ENCODE results near the gene PABPC3. TPM values are rescaled to one million over a fixed set of nuclear protein-coding genes. Genes with fewer than 3 reads are reported as not detected.

The PABPC3 gene
- total RNA-seq, 1 donor from 2014 or later, result 0.18 TPM

- Histone ChIP-seq H3K9me3 (no peaks in the 10 kb centered on the region), H3K4me3 (no peak overlapping the region), H3K4me1 (no peaks in the 10 kb centered on the region), H3K27ac (no peak overlapping the region), H3K27me3 (ENCODE audit: low read depth) (peaks cover 6% of the 10 kb centered on the region), H3K36me3 (no peaks in the 10 kb centered on the region)
- TF ChIP-seq CTCF (IDR thresholded peaks at IDR 0.05), result no peak
- intact Hi-C loops (cut with DNase I), result no loop called here
- ATAC-seq, result no peak
- no peak for DNase-seq
Observed at GRCh38 chr13:25147638-25148401, 51.9 kb downstream of the PABPC3 start.

GRCh38 chr13:25148402-25148771, 52.5 kb downstream of the PABPC3 start:
- Histone ChIP-seq H3K27me3 (ENCODE audit: low read depth) (peaks cover 6% of the 10 kb centered on the region), H3K36me3 (no peaks in the 10 kb centered on the region), H3K9me3 (no peaks in the 10 kb centered on the region), H3K4me3 (no peak overlapping the region), H3K27ac (no peak overlapping the region), H3K4me1 (no peaks in the 10 kb centered on the region)
- DNase-seq (no peak), ATAC-seq (no peak)
- intact Hi-C loops (cut with DNase I), result no loop called here
- no peak for TF ChIP-seq CTCF (IDR thresholded peaks at IDR 0.05)

Other genes starting within 250 kb of the PABPC3 start
- not detected for gene AMER2, start 76.2 kb downstream of the PABPC3 start, total RNA-seq
- gene MTMR6, start 191.4 kb downstream of the PABPC3 start, total RNA-seq, result 19.8 TPM
- 57.7 TPM for gene NUP58, start 205.5 kb downstream of the PABPC3 start, total RNA-seq

Measured in lower lobe of right lung (tissue), 2 donors.